ENCODE results near the gene MPC1L.
"Not testable (repeated sequence)": the region's sequence is repeated elsewhere in the genome, so short reads cannot be mapped to it uniquely, and the experiment has no call there.

The MPC1L gene

GRCh38 chrX:40580537-40581335 lies 42.5 kb upstream of the MPC1L start, which contains the start of gene ATP6AP2:
Gene ATP6AP2 (plus strand): TSS chrX:40580970. CDS start chrX:40581066, 96 bp downstream.
- peak within 1 kb of the TSS; percentile 69 for H3K27ac ChIP-seq
- TF ChIP-seq CTCF (conservative IDR thresholded peaks at IDR 0.05), result no peak

- no peak for TF ChIP-seq CTCF (conservative IDR thresholded peaks at IDR 0.05)
- peak overlapping the region; percentile 69 for H3K27ac ChIP-seq
Measured at GRCh38 chrX:40581336-40581920, 41.8 kb upstream of the MPC1L start.

GRCh38 chrX:40582178-40582577 lies 41.0 kb upstream of the MPC1L start:
- not testable (repeated sequence) for H3K27ac ChIP-seq

- no peak for TF ChIP-seq CTCF (conservative IDR thresholded peaks at IDR 0.05)
Measured at GRCh38 chrX:40582811-40583210, 40.4 kb upstream of the MPC1L start.

GRCh38 chrX:40587623-40588022 lies 35.6 kb upstream of the MPC1L start:
- not testable (repeated sequence) for H3K27ac ChIP-seq

More at GRCh38 chrX:40582811-40583210, 40.4 kb upstream of the MPC1L start:
- H3K27ac ChIP-seq, result no peak overlapping the region

GRCh38 chrX:40589616-40590321 lies 33.5 kb upstream of the MPC1L start:
- H3K27ac ChIP-seq, result not testable (repeated sequence)

GRCh38 chrX:40603446-40603845 lies 19.8 kb upstream of the MPC1L start:
- no peak for TF ChIP-seq CTCF (conservative IDR thresholded peaks at IDR 0.05)
- H3K27ac ChIP-seq, result no peak overlapping the region

GRCh38 chrX:40607381-40607780 lies 15.8 kb upstream of the MPC1L start:
- no peak overlapping the region for H3K27ac ChIP-seq
- no peak for TF ChIP-seq CTCF (conservative IDR thresholded peaks at IDR 0.05)

GRCh38 chrX:40612511-40612910 lies 10.7 kb upstream of the MPC1L start:
- no peak for TF ChIP-seq CTCF (conservative IDR thresholded peaks at IDR 0.05)
- H3K27ac ChIP-seq, result peak overlapping the region; percentile 65
